Sigmoid colon (tissue), 7 donors: ENCODE results near the gene FAM149A. TPM values are rescaled to one million over a fixed set of nuclear protein-coding genes. Genes with fewer than 3 reads are reported as not detected.

Experiments
- DNase-seq: peaks from one replicate; pipeline ENCODE4 v3.0.0-alpha.2; 2019
- H3K27ac ChIP-seq, 4 donors: fragments of 200-600 bp; sonication (generic); one replicate each; pipeline ENCODE4 v1.5.1; 2016 to 2019; ENCODE audit warnings: mild to moderate bottlenecking in 1 of 4
- H3K27me3 ChIP-seq, 3 donors: fragments of 200-600 bp; sonication (generic); one replicate each; pipeline ENCODE4 v1.5.1; 2019; ENCODE audit warnings: mild to moderate bottlenecking in 1 of 3
- H3K36me3 ChIP-seq, 4 donors: fragments of 200-600 bp; sonication (generic); one replicate each; pipeline ENCODE4 v1.5.1; 2016 to 2019
- H3K4me1 ChIP-seq, 4 donors: fragments of 200-600 bp; sonication (generic); one replicate each; pipeline ENCODE4 v1.5.1; 2017 to 2019
- H3K4me3 ChIP-seq, 4 donors: fragments of 200-600 bp; sonication (generic); one replicate each; pipeline ENCODE4 v1.5.1; 2017 to 2019; ENCODE audit warnings: mild to moderate bottlenecking in 2 of 4, moderate library complexity in 1 of 4
- H3K9me3 ChIP-seq, 4 donors: fragments of 200-600 bp in 3 of 4; sonication (generic) in 3 of 4; one replicate each; pipeline versions ENCODE4 v1.5.1 to v1.6.1; 2013 to 2019
- EP300 ChIP-seq, 4 donors: sonication (generic); formaldehyde crosslinking; IDR thresholded peaks; one replicate each; pipeline ENCODE4 v1.6.1; 2017; ENCODE audit warnings: antibody characterized with exemption in 4 of 4
- POLR2A ChIP-seq, 2 donors: fragments of 450-650 bp; IDR thresholded peaks; one replicate each; pipeline ENCODE4 v1.6.1; 2016; ENCODE audit warnings: antibody characterized with exemption in 2 of 2, mild to moderate bottlenecking in 2 of 2, moderate library complexity in 2 of 2
- POLR2AphosphoS5 ChIP-seq, 4 donors: sonication (generic); formaldehyde crosslinking; IDR thresholded peaks; one replicate each; pipeline ENCODE4 v1.6.1; 2017; ENCODE audit warnings: antibody characterized with exemption in 4 of 4
- WGBS, 2 donors: extraction: QIAGEN DNeasy Blood & Tissue Kit; methylation state at CpG; one replicate each; pipeline ENCODE4 v1.1.7; 2013; 5-methylcytosine and 5-hydroxymethylcytosine counted together
- intact Hi-C: fragments of 100-400 bp; cut with DNase I; formaldehyde crosslinking; loops from one replicate; pipeline ENCODE4 v1.15.1; 2023
- polyA plus RNA-seq, 3 donors: library from polyadenylated mRNA; stranded (reverse); fragments of 200-250 nt; gene quantifications; one replicate each; pipeline ENCODE4 v1.2.3, GENCODE V29; 2013
- total RNA-seq, 4 donors: library from RNA; depleted of rRNA; stranded (reverse); fragments of >200 nt; gene quantifications; one replicate each; pipeline ENCODE4 v1.1.0, GENCODE V29; 2016
- TF ChIP-seq, protein P1 (sequence below), 4 experiments: fragments of 450-650 bp in 3 of 4; fragments of 200-600 bp in 1 of 4; IDR thresholded peaks; one replicate each; pipeline ENCODE4 v1.5.1; 2016 to 2019; ENCODE audit warnings: antibody characterized with exemption in 4 of 4, mild to moderate bottlenecking in 3 of 4, moderate library complexity in 2 of 4
- donor health status: healthy with polysubstance abuse.
- donor health status: Bipolar disorder and iron deficiency.
- donor health status: healthy.

The FAM149A gene
- total and polyA plus RNA-seq, 7 donors = 2.8 to 26.0 (median 14.6) TPM

GRCh38 chr4:186088523-186088922, 16.0 kb upstream of the FAM149A start:
- no peak for TF ChIP-seq POLR2AphosphoS5 (IDR thresholded peaks at IDR 0.05)
- TF ChIP-seq, protein P1, sequence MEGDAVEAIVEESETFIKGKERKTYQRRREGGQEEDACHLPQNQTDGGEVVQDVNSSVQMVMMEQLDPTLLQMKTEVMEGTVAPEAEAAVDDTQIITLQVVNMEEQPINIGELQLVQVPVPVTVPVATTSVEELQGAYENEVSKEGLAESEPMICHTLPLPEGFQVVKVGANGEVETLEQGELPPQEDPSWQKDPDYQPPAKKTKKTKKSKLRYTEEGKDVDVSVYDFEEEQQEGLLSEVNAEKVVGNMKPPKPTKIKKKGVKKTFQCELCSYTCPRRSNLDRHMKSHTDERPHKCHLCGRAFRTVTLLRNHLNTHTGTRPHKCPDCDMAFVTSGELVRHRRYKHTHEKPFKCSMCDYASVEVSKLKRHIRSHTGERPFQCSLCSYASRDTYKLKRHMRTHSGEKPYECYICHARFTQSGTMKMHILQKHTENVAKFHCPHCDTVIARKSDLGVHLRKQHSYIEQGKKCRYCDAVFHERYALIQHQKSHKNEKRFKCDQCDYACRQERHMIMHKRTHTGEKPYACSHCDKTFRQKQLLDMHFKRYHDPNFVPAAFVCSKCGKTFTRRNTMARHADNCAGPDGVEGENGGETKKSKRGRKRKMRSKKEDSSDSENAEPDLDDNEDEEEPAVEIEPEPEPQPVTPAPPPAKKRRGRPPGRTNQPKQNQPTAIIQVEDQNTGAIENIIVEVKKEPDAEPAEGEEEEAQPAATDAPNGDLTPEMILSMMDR (IDR thresholded peaks at IDR 0.05) = no peak
- TF ChIP-seq POLR2A (IDR thresholded peaks at IDR 0.05) = no peak
- TF ChIP-seq EP300 (IDR thresholded peaks at IDR 0.05) = no peak
- H3K36me3 ChIP-seq = peaks cover 0 to 11% (median 0%) of the 10 kb centered on the region in 4 donors
- no peak overlapping the region for H3K27ac ChIP-seq
- H3K9me3 ChIP-seq = no peaks in the 10 kb centered on the region
- no peaks in the 10 kb centered on the region for H3K27me3 ChIP-seq
- intact Hi-C loops = no loop called here
- H3K4me3 ChIP-seq = no peak overlapping the region
- DNase-seq = no peak
- no peaks in the 10 kb centered on the region for H3K4me1 ChIP-seq

- Histone ChIP-seq H3K9me3 (no peaks in the 10 kb centered on the region), H3K36me3 (no peaks in the 10 kb centered on the region), H3K4me1 (peaks cover 0 to 12% (median 5%) of the 10 kb centered on the region in 4 donors), H3K27ac (no peak overlapping the region), H3K27me3 (no peaks in the 10 kb centered on the region), H3K4me3 (no peak overlapping the region)
- intact Hi-C loops = no loop called here
- no peak for TF ChIP-seq EP300 (IDR thresholded peaks at IDR 0.05)
- TF ChIP-seq POLR2AphosphoS5 (IDR thresholded peaks at IDR 0.05) = no peak
- TF ChIP-seq, protein P1 (IDR thresholded peaks at IDR 0.05) = no peak
- TF ChIP-seq POLR2A (IDR thresholded peaks at IDR 0.05) = no peak
- no peak for DNase-seq
- WGBS, 2 donors = 91 to 93% methylated on average over 17 of the region's 17 CpGs
Measured at GRCh38 chr4:186092296-186092695, 12.2 kb upstream of the FAM149A start.

DNA sequence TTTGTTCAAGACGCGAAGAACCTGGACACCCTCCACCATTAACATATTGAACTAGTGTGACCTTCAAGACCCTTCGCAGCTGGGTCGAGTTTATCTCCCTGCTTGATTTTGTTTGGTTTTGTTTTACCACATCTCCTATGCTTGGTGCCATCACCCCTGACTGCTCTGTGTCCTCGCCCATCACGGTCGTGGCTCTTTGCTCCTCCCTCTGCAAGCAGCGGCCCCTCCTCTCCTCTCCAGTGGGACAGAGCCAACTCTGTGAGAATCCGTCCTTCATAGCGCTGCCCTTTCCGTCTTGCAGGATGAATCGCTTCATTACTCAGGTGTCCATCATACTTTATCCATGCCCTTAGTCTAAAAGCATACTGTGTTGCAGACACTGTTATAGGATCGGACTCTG, 9.1 kb upstream of the FAM149A start:
- intact Hi-C loops = no loop called here

DNA sequence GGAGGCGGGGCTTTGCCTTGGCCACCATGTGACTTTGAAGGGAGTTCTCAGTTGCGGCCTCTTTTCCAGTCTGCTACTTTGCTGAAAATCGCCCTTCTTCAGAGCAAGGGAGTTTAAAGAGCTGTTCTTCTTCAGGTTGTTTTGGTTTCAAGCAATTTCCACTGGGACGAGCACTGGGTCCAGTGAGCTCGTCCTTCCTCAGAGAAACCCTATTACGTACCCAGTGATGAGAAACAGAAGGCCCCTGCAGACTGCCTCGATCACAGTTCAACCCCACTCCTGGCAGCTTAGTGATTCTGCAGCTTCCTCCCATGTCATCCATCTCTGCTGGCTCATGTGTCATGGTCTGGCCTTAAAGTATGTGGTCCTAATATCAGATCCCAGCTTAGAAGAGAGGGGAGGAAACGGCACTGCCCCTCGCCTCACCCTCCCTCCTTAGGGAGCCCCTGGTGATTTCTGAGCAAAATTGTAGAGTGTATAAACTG, 7.8 kb upstream of the FAM149A start:
- H3K4me1 ChIP-seq = peaks cover 0 to 14% (median 6%) of the 10 kb centered on the region in 4 donors
- H3K27ac ChIP-seq = peak overlapping the region in 2 of 4 donors; percentile 10 to 43
- H3K27me3 ChIP-seq = no peaks in the 10 kb centered on the region
- H3K36me3 ChIP-seq = no peaks in the 10 kb centered on the region
- TF ChIP-seq POLR2AphosphoS5 (IDR thresholded peaks at IDR 0.05) = peak in 1 of 4 donors; percentile 19
- TF ChIP-seq EP300 (IDR thresholded peaks at IDR 0.05) = no peak
- 86 to 92% methylated on average over 9 of the region's 9 CpGs for WGBS, 2 donors
- no peaks in the 10 kb centered on the region for H3K9me3 ChIP-seq
- no peak overlapping the region for H3K4me3 ChIP-seq
- intact Hi-C loops = no loop called here
- no peak for DNase-seq

More for the DNA sequence above, 9.1 kb upstream of the FAM149A start:
- Histone ChIP-seq H3K9me3 (no peaks in the 10 kb centered on the region), H3K36me3 (no peaks in the 10 kb centered on the region), H3K27me3 (no peaks in the 10 kb centered on the region), H3K27ac (no peak overlapping the region), H3K4me3 (no peak overlapping the region), H3K4me1 (peaks cover 0 to 14% (median 6%) of the 10 kb centered on the region in 4 donors)
- TF ChIP-seq, protein P1 (IDR thresholded peaks at IDR 0.05) = no peak
- TF ChIP-seq EP300 (IDR thresholded peaks at IDR 0.05) (no peak), POLR2AphosphoS5 (IDR thresholded peaks at IDR 0.05) (no peak), POLR2A (IDR thresholded peaks at IDR 0.05) (no peak)
- DNase-seq = no peak
- WGBS, 2 donors = 27 to 70% methylated on average over 13 of the region's 13 CpGs

DNA sequence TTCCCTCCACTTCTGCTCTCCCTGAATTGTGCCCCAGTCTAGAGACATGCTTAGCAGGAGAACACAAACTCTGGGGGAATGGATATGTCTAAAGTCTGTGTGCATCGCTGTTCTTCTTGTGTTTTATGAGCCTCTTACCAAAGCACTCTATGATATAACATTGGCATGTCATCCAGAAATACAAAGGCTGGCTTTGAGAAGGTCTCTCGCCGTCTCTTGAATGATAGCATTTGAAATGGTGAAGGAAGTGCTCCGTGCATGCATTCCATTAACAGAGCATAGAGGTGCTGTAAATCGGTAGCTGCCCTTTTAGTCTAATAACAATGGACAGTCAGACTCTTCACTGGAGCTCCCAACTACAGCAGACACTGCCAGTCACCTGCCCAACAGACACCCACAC, 7.1 kb upstream of the FAM149A start:
- no peak for DNase-seq
- no peaks in the 10 kb centered on the region for H3K36me3 ChIP-seq
- WGBS, 2 donors = 86 to 87% methylated on average over 5 of the region's 5 CpGs
- no peaks in the 10 kb centered on the region for H3K27me3 ChIP-seq
- H3K4me1 ChIP-seq = peaks cover 0 to 14% (median 6%) of the 10 kb centered on the region in 4 donors
- H3K27ac ChIP-seq = no peak overlapping the region
- H3K9me3 ChIP-seq = no peaks in the 10 kb centered on the region
- TF ChIP-seq POLR2AphosphoS5 (IDR thresholded peaks at IDR 0.05) = no peak
- no peak for TF ChIP-seq EP300 (IDR thresholded peaks at IDR 0.05)
- TF ChIP-seq, protein P1 (IDR thresholded peaks at IDR 0.05) = no peak
- no peak for TF ChIP-seq POLR2A (IDR thresholded peaks at IDR 0.05)
- intact Hi-C loops = no loop called here
- H3K4me3 ChIP-seq = no peak overlapping the region
